Stimulated activated CD4-positive, alpha-beta T cell treated with anti-CD3 and anti-CD28 coated beads, Interleukin-1b, Interleukin-23, amount 100 ng/mL, for 4 hours (primary cell): ENCODE data around the gene SH3PXD2A.

Experiments
- DNase-seq, 2 donors: peaks; one replicate each; pipeline ENCODE4 v3.0.0-alpha.2; 2020; ENCODE audit warnings: low read depth in 2 of 2

Gene SH3PXD2A

DNA sequence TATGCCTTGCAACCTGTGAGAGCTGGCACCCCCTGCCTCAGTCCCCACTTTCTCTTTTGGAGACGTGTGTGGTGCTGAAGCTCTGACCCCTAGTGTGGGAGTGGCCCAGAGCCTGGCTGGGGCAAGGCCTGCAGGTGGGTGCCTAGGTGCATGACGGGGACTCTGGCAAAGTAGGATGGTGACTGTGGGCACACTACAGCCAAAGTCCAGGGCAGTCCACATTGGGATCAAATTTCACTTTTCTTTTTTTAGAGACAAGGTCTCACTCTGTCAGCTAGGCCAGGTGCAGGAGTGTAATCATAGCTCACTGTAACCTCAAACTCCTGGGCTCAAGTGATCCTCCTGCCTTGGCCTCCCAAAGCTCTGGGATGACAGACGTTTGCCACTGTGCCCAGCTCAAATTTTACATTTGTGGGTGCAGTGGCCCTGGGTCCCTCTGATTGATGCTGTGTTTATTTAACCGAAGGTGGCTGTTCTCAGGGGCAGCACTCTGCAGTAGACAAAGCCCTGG is 309.6 kb downstream of the SH3PXD2A start:
- DNase-seq, result no peak

DNA sequence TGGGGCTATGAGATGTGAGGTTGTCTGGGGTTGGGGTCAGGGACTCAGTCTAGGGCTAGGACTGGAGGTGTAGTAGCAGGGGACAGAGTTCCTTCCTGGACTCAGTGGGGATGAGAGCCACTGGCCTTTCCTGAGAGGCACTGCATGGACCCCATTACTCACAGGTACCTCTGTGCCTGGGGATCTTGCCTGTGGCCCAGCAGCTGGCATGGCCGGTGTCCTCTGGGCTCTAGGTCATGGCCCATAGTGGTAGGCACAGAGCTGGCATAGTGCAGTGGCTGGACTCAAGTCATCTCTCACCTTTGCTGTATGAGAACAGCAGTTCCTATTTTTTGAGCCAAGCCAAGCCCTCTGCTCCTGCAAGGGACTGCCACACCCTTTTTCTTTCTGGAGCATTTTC is 310.0 kb downstream of the SH3PXD2A start:
- DNase-seq, result no peak

DNA sequence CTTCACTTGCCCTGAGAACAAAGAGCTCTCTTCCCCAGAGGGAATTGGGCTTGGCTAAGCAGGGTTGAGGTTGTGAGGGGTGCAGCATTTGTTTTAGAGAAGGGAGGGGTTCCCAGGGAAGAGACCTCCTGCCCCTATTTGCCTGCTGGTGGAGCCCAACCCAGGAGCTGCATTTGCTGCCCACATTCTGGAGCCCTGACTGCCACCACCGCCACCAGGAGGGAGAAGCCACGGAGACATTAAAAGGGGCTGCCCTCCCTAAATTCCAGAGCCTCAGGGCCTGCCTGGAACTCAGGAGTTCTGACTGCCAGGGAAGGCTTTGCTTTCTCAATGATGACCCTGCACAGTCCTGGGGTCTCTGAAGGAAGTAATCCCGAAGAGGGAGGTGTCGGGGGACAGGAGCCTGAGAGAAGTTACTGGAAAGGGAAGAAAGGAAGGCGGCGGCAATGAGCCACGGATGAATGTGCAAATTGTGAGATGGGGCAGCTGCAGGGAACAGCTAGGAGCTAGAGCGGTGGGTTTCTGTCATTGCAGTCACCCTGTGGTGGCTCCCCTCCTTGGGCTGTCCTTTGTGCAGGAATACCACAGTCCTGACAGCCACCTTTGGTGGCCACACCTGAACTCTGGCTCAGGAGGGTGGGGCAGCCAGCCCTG is 310.6 kb downstream of the SH3PXD2A start:
- no peak for DNase-seq
